ENCODE measurements around the gene SLU7. TPM values are rescaled to one million over a fixed set of nuclear protein-coding genes. Genes with fewer than 3 reads are reported as not detected.
A peak's percentile ranks its signal among the peaks of the same experiment; 100 is the strongest.

SLU7 gene
- total and polyA plus RNA-seq, 2 donors (not counting 1 experiment from before 2014, with no cell fraction given): 47.1 to 79.4 TPM

- no peak overlapping the region for H3K9ac ChIP-seq (ENCODE audit: insufficient read depth, low read length)
- DNase-seq (ENCODE audit: low read depth in 2 of 2): no peak
- H3K4me3 ChIP-seq (replicated peaks in 1 of 4; ENCODE audit: control extremely low read depth in 1 of 4, insufficient read depth in 1 of 4, low read depth in 3 of 4, low read length in 4 of 4): no peak overlapping the region
- no peaks in the 10 kb centered on the region for H3K9me3 ChIP-seq (ENCODE audit: control insufficient read depth, insufficient read depth, low read depth, low read length)
- H2AFZ ChIP-seq (ENCODE audit: low read length): no peak overlapping the region
- no peaks in the 10 kb centered on the region for H4K20me1 ChIP-seq (ENCODE audit: control insufficient read depth, extremely low read depth, insufficient read depth, low read length)
- no peak overlapping the region for H3K4me2 ChIP-seq (ENCODE audit: extremely low read depth, insufficient read depth, low read length)
- no peaks in the 10 kb centered on the region for H3K36me3 ChIP-seq (ENCODE audit: control insufficient read depth, insufficient read depth, low read length)
- no peaks in the 10 kb centered on the region for H3K79me2 ChIP-seq (ENCODE audit: control insufficient read depth, insufficient read depth, low read length)
- H3K27me3 ChIP-seq (ENCODE audit: control insufficient read depth, insufficient read depth, low read length): no peaks in the 10 kb centered on the region
- no peak for TF ChIP-seq EZH2 (IDR thresholded peaks at IDR 0.05; ENCODE audit: low read length, missing control alignments)
- TF ChIP-seq CTCF (conservative IDR thresholded peaks at IDR 0.05 in 1 of 2, IDR thresholded peaks at IDR 0.05 in 1 of 2; ENCODE audit: low read depth in 1 of 2, low read length in 2 of 2): no peak
- H3K27ac ChIP-seq (ENCODE audit: insufficient read depth, low read length): no peak overlapping the region
- H3K4me1 ChIP-seq (ENCODE audit: control insufficient read depth, extremely low read depth, insufficient read depth, low read length): peaks cover under 1% of the 10 kb centered on the region
Measured at GRCh38 chr5:160462167-160462566, 43.3 kb upstream of the SLU7 start.

- Histone ChIP-seq H3K9ac (ENCODE audit: insufficient read depth, low read length) (no peak overlapping the region), H3K27me3 (ENCODE audit: control insufficient read depth, insufficient read depth, low read length) (no peaks in the 10 kb centered on the region), H3K27ac (ENCODE audit: insufficient read depth, low read length) (no peak overlapping the region), H3K9me3 (ENCODE audit: control insufficient read depth, insufficient read depth, low read depth, low read length) (no peaks in the 10 kb centered on the region), H3K4me1 (ENCODE audit: control insufficient read depth, extremely low read depth, insufficient read depth, low read length) (no peaks in the 10 kb centered on the region), H3K4me2 (ENCODE audit: extremely low read depth, insufficient read depth, low read length) (no peak overlapping the region), H3K79me2 (ENCODE audit: control insufficient read depth, insufficient read depth, low read length) (no peaks in the 10 kb centered on the region), H3K36me3 (ENCODE audit: control insufficient read depth, insufficient read depth, low read length) (no peaks in the 10 kb centered on the region), H2AFZ (ENCODE audit: low read length) (no peak overlapping the region), H3K4me3 (replicated peaks in 1 of 4; ENCODE audit: control extremely low read depth in 1 of 4, insufficient read depth in 1 of 4, low read depth in 3 of 4, low read length in 4 of 4) (no peak overlapping the region), H4K20me1 (ENCODE audit: control insufficient read depth, extremely low read depth, insufficient read depth, low read length) (no peaks in the 10 kb centered on the region)
- DNase-seq (ENCODE audit: low read depth in 2 of 2): no peak
- TF ChIP-seq EZH2 (IDR thresholded peaks at IDR 0.05; ENCODE audit: low read length, missing control alignments) (no peak), CTCF (conservative IDR thresholded peaks at IDR 0.05 in 1 of 2, IDR thresholded peaks at IDR 0.05 in 1 of 2; ENCODE audit: low read depth in 1 of 2, low read length in 2 of 2) (no peak)
Measured at GRCh38 chr5:160461378-160461777, 42.5 kb upstream of the SLU7 start.

GRCh38 chr5:160460377-160461049, 41.6 kb upstream of the SLU7 start:
- no peaks in the 10 kb centered on the region for H3K9me3 ChIP-seq (ENCODE audit: control insufficient read depth, insufficient read depth, low read depth, low read length)
- no peak overlapping the region for H3K4me3 ChIP-seq (replicated peaks in 1 of 4; ENCODE audit: control extremely low read depth in 1 of 4, insufficient read depth in 1 of 4, low read depth in 3 of 4, low read length in 4 of 4)
- no peaks in the 10 kb centered on the region for H3K79me2 ChIP-seq (ENCODE audit: control insufficient read depth, insufficient read depth, low read length)
- H2AFZ ChIP-seq (ENCODE audit: low read length): no peak overlapping the region
- DNase-seq (ENCODE audit: low read depth in 2 of 2): peak in 1 of 2 donors; percentile 46
- H3K36me3 ChIP-seq (ENCODE audit: control insufficient read depth, insufficient read depth, low read length): no peaks in the 10 kb centered on the region
- H4K20me1 ChIP-seq (ENCODE audit: control insufficient read depth, extremely low read depth, insufficient read depth, low read length): no peaks in the 10 kb centered on the region
- H3K9ac ChIP-seq (ENCODE audit: insufficient read depth, low read length): no peak overlapping the region
- H3K4me1 ChIP-seq (ENCODE audit: control insufficient read depth, extremely low read depth, insufficient read depth, low read length): no peaks in the 10 kb centered on the region
- no peaks in the 10 kb centered on the region for H3K27me3 ChIP-seq (ENCODE audit: control insufficient read depth, insufficient read depth, low read length)
- no peak overlapping the region for H3K4me2 ChIP-seq (ENCODE audit: extremely low read depth, insufficient read depth, low read length)
- H3K27ac ChIP-seq (ENCODE audit: insufficient read depth, low read length): no peak overlapping the region
- no peak for TF ChIP-seq EZH2 (IDR thresholded peaks at IDR 0.05; ENCODE audit: low read length, missing control alignments)
- peak; percentile 16 to 20 for TF ChIP-seq CTCF (conservative IDR thresholded peaks at IDR 0.05 in 1 of 2, IDR thresholded peaks at IDR 0.05 in 1 of 2; ENCODE audit: low read depth in 1 of 2, low read length in 2 of 2)
